GM21786 (cell line): ENCODE data around the gene BEND3.

ENCODE experiments used
- ATAC-seq: cut with Tn5 transposase; IDR thresholded peaks from one replicate; pipeline ENCODE4 v1.9.1; 2021; ENCODE audit not compliant: unreplicated experiment

Gene BEND3

DNA sequence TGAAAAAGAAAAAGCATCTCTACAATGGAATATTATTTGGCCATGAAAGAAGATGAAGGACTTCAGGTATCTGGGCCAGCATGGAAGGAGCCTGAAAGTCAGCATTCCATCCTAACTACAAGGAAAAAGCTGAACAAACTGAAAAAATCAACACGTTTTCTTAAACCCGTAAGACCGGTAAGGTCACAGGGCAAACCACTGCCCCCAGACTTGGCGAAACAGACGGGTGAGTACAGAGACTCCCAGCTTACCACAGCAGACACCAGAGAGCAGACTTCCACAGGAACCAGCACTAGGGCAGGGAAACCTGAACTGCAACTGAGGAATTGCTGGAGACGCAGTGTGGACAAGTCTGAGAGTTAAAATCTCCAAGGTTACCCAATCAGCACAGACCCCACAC is 31.4 kb downstream of the BEND3 start:
- no peak for ATAC-seq

GRCh38 chr6:107083047-107083768 is 32.1 kb downstream of the BEND3 start:
- ATAC-seq, result peak; percentile 92

- ATAC-seq, result no peak
Observed at GRCh38 chr6:107082045-107082444, 33.3 kb downstream of the BEND3 start.

DNA sequence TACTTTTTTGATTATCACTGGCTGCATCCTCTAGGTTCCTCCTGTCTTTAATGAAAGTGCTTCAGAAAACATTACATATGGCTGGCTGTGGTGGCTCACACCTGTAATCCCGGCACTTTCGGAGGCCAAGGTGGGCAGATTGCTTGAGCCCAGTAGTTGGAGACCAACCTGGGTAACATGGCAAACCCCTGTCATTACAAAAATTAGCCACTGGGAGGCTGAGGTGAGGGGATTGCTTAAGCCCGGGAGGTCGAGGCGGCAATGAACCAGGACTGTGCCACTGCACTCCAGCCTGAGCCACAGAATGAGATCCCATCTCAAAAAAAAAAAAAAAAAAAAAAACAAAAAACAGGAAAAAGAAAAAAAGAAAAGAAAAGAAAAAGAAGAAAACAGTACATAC is 35.3 kb downstream of the BEND3 start:
- no peak for ATAC-seq

- no peak for ATAC-seq
Observed at GRCh38 chr6:107079429-107079828, 35.9 kb downstream of the BEND3 start.

DNA sequence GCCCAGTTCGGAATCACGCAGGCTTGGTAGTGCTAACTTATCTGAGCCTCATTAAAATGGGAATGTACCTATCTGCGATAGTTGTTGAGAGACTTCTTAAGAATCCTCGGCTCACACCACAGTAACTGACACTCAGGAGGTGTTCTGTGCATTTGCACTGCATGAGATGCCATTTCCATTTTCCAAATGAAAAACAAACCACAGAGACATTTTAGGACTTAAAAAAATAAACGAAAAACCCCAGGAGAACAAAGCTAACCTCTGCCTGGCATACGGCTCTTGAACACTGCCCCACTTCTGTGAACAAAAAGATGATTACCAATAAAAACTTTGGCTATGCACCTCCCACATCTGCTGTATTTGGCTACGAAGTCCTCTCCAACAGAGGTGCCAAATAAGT is 37.6 kb downstream of the BEND3 start:
- ATAC-seq, result no peak

GRCh38 chr6:107075951-107076381 is 39.3 kb downstream of the BEND3 start:
- no peak for ATAC-seq

DNA sequence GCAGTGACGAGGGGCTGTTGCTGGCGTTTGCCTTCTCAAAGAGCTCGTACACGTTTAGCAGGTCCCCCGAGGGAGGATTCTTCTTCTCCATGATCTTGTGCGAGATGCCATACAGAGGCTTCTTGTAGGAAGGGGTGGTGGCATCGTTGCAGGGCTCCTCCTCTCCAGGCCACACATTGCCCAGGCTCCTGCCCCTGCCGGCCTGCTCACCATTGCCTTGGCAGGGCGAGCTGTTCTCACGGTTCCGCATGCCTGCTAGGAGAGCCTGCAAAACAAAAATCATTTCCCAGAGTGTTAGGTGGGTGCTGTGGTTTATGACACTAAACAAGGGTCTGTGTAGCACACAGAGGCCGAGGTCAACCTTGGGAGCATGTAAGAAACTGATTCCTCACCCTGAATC is 44.6 kb downstream of the BEND3 start:
- ATAC-seq, result no peak

- no peak for ATAC-seq
Observed at GRCh38 chr6:107069631-107070548, 45.4 kb downstream of the BEND3 start.

DNA sequence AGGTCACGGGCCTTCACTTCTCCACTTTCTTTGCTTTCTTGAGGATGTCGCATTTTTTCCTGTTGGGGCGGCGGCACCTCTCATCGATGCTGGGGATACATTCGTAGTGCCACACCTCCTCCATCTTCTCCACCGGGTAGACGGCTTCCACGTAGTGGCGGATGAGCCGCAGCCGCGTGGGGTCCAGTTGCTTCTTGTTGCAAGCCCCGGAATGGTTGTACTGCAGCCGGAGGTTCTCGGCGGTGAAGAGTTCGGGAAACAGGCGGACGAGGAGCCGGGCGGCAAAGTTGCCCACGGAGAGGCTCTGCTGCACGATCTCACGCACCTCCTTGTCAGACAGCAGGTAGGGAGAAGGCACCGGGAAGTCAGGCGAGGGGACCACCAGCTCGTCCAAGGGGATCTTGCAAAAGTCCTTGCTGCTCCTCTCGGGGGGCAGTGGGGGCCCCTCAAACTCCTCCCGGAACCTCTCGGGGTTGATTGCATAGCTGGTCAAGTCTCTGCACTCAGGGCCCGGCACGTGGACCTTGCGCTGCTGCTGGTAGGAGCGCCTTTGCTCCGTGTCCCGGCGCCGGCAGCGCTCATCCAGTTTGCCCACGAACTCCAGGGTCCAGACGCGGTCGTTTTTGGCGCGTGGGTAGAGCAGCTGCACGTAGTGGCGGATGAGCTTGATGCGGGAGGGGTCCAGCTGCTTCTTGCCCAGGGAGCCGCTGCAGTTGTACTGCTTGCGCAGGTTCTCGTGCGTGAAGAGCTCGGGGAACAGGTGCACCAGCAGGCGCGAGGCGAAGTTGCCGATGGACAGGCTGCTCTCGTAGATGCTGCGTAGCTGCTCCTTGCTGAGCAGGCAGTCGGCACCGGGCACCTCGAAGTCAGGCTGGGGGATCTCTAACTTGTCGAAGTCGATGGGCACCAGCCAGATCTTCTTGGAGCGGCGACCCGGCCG is 46.4 kb downstream of the BEND3 start:
- no peak for ATAC-seq

DNA sequence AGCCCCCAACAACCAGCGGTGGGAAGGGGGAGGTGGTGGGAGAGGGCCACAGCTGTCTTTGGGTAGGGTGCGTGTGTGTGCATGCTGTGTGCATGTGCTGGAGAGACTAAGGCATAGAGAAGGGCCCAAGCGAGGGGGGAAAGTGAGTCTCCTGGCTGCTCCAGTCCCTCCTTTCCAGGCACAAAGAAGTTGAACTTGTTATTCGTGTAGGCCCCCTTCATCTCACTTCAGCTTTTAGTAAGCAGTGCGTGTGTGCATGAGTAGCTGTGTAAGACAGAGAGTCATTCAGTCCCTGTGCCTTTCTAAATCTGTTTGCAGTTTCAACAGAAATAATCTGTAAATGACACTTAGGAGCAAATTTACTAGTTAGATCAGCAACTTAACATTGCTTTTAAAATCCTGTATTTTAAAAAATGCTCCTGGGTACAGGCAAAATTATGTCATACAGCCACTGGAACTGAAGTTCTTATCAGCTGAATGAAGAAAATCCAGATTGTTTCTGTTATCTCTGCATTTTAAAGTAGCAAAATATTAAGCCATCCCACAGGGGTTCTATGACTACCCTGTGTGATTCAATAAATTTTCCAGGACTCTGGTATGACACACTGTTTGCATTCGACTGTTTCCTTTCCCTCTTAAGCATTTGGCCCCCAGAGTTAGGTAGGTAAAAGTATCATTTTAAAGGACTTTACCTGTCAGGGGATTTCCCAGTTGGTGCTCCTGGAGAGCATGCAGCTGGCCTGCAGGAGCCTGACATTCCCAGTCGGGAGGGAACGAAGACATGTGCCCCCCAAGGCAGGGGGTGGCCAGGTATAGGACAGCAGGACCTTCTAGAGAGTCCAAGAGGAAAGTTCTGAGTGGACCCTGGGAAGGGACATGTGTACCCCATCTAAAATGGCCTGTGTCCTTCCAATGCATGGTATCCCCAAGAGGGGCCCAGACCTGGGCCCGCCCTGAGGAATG is 48.3 kb downstream of the BEND3 start:
- ATAC-seq, result no peak

- ATAC-seq, result no peak
Observed at GRCh38 chr6:107064579-107065065, 50.7 kb downstream of the BEND3 start.

DNA sequence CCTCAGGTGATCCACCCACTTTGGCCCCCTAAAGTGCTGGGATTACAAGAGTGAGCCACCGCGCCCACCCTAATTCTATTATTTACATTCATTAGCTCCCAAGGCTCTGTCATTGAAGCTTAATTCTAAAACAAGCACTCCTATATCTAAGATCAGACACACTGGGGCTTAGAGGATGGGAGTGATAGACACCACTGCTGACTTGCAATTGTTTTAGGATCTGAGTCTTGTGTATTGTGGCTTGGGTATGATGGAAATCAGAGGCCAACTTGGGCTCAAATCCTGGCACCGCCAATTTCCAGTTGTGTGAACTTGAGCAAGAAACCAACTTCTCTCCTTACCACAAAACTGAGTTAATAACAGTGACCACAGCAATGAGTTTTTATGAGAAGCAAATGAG is 52.6 kb downstream of the BEND3 start:
- no peak for ATAC-seq

GRCh38 chr6:107061125-107062020 is 53.9 kb downstream of the BEND3 start:
- peak; percentile 77 for ATAC-seq

GRCh38 chr6:107060704-107061103 is 54.6 kb downstream of the BEND3 start:
- ATAC-seq, result no peak

DNA sequence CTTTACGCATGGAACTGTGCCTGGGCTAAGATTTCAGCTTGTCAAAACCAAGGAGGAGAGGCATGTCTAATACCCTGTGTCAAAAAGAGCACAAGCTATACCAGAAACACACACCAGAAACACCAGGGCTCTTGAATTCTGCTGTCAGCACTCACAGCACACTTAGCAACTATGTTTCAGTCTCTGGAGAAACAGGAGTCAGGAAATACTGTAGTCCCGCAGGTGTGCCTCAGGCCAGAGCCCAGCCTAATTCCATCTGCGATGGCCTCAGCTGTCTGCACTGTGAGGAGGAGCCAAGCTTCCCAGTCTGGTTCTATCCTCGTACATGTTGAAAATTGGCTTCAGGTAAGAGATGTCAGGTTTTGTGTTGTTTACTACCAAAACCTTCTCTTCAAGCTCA is 55.7 kb downstream of the BEND3 start:
- ATAC-seq, result no peak

DNA sequence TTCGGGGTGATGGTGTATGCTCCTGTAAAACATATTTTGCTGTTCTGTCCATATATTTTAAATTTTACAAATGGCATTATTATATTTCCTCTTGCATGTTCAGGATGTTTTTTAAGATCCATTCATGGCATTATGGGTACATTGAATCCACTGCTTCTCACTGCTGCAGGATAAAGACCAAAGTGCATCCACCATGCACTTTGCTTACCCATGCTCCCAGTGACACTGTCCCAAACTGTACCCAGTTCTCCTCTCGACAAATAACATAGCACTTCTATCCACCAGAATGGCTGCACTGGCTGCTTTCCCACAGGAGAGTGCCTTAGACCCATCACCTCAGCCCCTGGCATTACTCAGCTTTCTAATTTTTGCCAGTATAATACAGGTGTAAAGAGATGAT is 57.6 kb downstream of the BEND3 start:
- ATAC-seq, result no peak

DNA sequence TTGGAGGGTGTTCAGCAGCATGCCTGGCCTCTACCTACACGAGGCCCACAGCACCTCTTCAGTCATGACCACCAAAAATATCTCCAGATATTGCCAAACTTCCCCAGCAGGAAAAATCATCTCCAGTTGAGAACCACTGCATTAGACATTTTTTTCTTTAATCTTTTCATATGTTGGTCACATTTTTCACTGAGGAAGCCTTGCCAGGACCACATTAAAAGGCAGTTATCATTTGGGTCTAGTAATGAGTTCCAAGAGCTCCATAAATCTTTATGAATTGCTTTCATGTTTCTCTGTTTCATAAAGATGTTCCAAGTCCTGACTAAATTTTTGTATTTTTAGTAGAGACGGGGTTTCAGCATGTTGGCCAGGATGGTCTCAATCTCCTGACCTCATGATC is 58.5 kb downstream of the BEND3 start:
- no peak for ATAC-seq

- no peak for ATAC-seq
Observed at GRCh38 chr6:107047807-107048206, 67.5 kb downstream of the BEND3 start.
